Measurements from ENCODE around the gene TMEM38B. TPM values are rescaled to one million over a fixed set of nuclear protein-coding genes. Genes with fewer than 3 reads are reported as not detected.

TMEM38B gene
- total RNA-seq, 1 experiment from 2014 or later, result 14.5 TPM

DNA sequence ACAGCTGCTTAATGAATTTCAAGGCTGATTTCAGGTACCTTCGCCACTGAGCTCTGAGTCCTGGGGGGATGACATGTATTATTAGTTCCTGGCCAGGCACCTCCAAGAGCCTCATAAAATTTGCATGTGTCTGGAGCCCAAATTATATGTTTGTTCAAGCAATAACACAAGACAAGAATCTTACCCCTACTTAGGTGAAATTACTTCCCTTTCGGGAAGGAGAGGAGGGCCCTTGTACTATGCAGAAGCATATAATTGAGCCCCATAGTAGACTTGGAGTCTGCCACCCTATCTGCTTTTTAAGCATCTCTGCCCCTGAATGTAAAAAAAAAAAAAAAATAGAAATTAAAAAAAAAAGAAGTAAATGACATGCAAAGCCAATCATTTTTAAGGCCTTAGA is 13.0 kb upstream of the TMEM38B start:
- H3K27ac ChIP-seq (ENCODE audit: insufficient read length, low read depth, low read length), result no peak overlapping the region
- Mint-ChIP-seq H3K9me3 (no peaks in the 10 kb centered on the region), H3K36me3 (ENCODE audit: insufficient read depth in 1 of 3, low read depth in 3 of 3) (no peaks in the 10 kb centered on the region), H3K4me3 (no peak overlapping the region), H3K27ac (no peak overlapping the region), H3K4me1 (peaks cover 28 to 43% of the 10 kb centered on the region in 2 experiments), H3K27me3 (ENCODE audit: low read depth) (peaks cover 4% of the 10 kb centered on the region; the same call in 1 of the 2 replicates)
- H3K18ac ChIP-seq (ENCODE audit: insufficient read length, low read depth, low read length), result no peak overlapping the region
- no peak overlapping the region for H3K4ac ChIP-seq (ENCODE audit: low read depth, low read length)
- H4K20me1 ChIP-seq (ENCODE audit: control insufficient read depth, insufficient read depth, insufficient read length), result no peaks in the 10 kb centered on the region
- no peak overlapping the region for H4K5ac ChIP-seq (ENCODE audit: insufficient read length, low read depth, low read length)
- H3K9me3 ChIP-seq (ENCODE audit: control insufficient read depth, low read depth, low read length), result no peaks in the 10 kb centered on the region
- TF ChIP-seq, protein P1, sequence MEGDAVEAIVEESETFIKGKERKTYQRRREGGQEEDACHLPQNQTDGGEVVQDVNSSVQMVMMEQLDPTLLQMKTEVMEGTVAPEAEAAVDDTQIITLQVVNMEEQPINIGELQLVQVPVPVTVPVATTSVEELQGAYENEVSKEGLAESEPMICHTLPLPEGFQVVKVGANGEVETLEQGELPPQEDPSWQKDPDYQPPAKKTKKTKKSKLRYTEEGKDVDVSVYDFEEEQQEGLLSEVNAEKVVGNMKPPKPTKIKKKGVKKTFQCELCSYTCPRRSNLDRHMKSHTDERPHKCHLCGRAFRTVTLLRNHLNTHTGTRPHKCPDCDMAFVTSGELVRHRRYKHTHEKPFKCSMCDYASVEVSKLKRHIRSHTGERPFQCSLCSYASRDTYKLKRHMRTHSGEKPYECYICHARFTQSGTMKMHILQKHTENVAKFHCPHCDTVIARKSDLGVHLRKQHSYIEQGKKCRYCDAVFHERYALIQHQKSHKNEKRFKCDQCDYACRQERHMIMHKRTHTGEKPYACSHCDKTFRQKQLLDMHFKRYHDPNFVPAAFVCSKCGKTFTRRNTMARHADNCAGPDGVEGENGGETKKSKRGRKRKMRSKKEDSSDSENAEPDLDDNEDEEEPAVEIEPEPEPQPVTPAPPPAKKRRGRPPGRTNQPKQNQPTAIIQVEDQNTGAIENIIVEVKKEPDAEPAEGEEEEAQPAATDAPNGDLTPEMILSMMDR (conservative IDR thresholded peaks at IDR 0.05), result no peak
- DNase-seq, result no peak
- no peak overlapping the region for H2BK15ac ChIP-seq (ENCODE audit: low read depth, low read length)
- no peaks in the 10 kb centered on the region for H3K23me2 ChIP-seq (ENCODE audit: insufficient read length, low read depth, low read length, poor library complexity, severe bottlenecking)
- H3K79me1 ChIP-seq (ENCODE audit: insufficient read depth, low read depth, low read length, poor library complexity, severe bottlenecking), result no peaks in the 10 kb centered on the region
- no peaks in the 10 kb centered on the region for H3K79me2 ChIP-seq (ENCODE audit: insufficient read depth, low read length)
- H4K91ac ChIP-seq (ENCODE audit: insufficient read length, low read depth, low read length), result no peak overlapping the region
- H3T11ph ChIP-seq (ENCODE audit: low read length), result no peak overlapping the region
- H2AFZ ChIP-seq (ENCODE audit: low read length), result no peak overlapping the region
- no peak overlapping the region for H3K56ac ChIP-seq (ENCODE audit: insufficient read length, low read depth, low read length)
- WGBS (ENCODE audit: extremely low coverage, insufficient read length, low lambda C conversion rate), result no CpG with 5 or more reads among the region's 2 CpGs
- no peak overlapping the region for H2AK5ac ChIP-seq (ENCODE audit: insufficient read length, low read length)
- H2BK20ac ChIP-seq (ENCODE audit: low read depth, low read length, poor library complexity, severe bottlenecking), result no peak overlapping the region
- H3K23ac ChIP-seq (ENCODE audit: insufficient read length, low read depth, low read length), result no peak overlapping the region
- no peak overlapping the region for H3K4me2 ChIP-seq (ENCODE audit: insufficient read depth, insufficient read length, low read length)
- H3K4me1 ChIP-seq (ENCODE audit: insufficient read depth, low read length), result no peaks in the 10 kb centered on the region
- no peak overlapping the region for H3K9ac ChIP-seq (ENCODE audit: extremely low read depth, insufficient read length, low read length)
- no peak overlapping the region for H3K14ac ChIP-seq (ENCODE audit: insufficient read depth, low read length)
- H2BK12ac ChIP-seq (ENCODE audit: insufficient read length, low read depth, low read length), result no peak overlapping the region
- no peaks in the 10 kb centered on the region for H3K27me3 ChIP-seq (ENCODE audit: insufficient read depth, low read length)
- H4K8ac ChIP-seq (replicated peaks; ENCODE audit: insufficient read length, low read depth, low read length), result no peak overlapping the region
- H2BK120ac ChIP-seq (ENCODE audit: low read depth, low read length, poor library complexity, severe bottlenecking), result no peak overlapping the region
- no peak overlapping the region for H2BK5ac ChIP-seq (ENCODE audit: insufficient read length, low read length)

Data from H9 (cell line).